ENCODE results near the gene MAPK12. TPM values are rescaled to one million over a fixed set of nuclear protein-coding genes. Genes with fewer than 3 reads are reported as not detected.

The MAPK12 gene
- total RNA-seq, 1 donor, result 28.0 TPM

DNA sequence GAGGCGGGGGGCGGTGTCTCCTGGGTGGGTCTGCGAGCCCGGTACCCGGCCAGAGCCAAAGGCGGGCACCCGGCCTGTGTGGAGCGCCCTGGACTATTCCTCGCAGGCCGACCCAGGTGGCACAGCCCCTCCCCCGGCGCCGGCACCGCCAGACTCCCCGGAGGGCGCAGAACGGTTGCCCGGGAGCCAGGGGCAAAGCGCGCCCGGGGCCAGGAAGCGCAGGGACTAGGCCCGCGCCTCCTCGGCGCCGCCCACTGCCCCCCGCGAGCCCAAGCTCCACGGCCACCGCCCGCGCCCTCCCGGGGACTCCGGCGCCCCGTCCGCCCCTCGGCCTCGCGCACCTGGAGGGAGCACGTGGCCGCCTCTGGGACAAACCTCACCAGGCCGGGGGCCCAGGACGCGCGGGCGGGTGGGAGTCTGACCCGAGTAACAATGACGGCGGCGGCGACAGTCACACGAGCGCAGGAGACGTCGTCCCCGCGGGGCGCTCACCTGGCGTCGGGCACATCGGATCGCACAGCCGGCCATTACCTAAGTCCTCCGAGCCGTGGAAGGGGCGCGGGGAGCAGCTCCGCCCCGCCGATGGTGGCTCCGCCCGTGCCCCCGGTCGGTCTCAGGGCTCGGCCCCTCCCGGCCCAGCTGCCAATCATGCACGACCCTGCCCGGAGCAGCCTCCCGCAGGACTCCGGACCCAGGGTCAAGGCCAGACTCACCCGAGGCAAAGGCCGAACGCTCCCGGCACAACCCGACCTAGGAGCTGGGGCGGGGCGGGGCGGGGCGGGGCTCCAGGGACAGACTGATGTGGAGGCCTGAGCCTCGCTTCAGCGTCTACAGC, 38.5 kb upstream of the MAPK12 start:
- DNase-seq (ENCODE audit: low read depth), result no peak
- peak overlapping the region; percentile 17 for H3K4me3 ChIP-seq (ENCODE audit: low read depth, low read length)
- TF ChIP-seq, protein P1, sequence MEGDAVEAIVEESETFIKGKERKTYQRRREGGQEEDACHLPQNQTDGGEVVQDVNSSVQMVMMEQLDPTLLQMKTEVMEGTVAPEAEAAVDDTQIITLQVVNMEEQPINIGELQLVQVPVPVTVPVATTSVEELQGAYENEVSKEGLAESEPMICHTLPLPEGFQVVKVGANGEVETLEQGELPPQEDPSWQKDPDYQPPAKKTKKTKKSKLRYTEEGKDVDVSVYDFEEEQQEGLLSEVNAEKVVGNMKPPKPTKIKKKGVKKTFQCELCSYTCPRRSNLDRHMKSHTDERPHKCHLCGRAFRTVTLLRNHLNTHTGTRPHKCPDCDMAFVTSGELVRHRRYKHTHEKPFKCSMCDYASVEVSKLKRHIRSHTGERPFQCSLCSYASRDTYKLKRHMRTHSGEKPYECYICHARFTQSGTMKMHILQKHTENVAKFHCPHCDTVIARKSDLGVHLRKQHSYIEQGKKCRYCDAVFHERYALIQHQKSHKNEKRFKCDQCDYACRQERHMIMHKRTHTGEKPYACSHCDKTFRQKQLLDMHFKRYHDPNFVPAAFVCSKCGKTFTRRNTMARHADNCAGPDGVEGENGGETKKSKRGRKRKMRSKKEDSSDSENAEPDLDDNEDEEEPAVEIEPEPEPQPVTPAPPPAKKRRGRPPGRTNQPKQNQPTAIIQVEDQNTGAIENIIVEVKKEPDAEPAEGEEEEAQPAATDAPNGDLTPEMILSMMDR (IDR thresholded peaks at IDR 0.05; ENCODE audit: insufficient read depth, low read length), result no peak

DNA sequence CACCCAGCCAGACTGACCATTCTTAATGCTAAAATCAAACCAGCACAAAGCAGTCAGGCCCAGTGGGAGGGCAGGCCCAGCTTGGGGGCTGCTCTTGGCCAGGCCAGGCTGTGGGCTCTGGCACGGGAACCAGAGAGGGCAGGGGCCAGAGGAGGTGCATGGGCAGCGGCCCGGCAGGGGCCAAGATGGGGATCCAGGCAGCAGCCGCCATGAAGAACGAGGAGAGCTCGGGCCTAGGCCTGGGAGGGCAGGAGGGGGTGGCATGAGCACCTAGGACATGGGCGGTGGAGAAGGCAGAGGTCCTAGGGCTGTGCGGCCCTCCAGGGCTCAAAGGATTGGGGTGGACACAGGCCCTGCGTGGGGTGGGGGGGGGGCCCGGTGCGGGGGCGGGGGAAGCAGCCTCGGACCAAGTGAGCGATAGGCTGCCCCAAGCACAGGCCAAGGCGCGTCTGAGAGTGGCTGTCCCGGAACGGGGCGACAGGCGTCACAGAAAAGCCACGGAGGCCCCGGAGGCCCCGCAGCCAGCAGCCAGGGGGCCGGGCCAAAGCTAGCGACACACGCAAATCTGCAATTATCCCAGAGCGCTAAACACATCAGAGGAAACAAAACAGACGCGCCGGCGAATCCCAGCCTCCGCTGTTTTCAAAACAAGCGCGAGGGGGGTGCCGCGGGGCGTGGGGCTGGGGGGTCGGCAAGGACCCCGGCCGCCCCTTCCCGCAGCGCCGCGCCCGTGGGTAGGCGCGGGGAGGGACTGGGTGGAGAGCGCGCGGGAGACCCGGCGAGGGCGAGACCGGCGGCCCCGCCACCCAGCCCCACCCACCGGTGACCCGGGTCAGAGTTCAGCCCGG, 37.7 kb upstream of the MAPK12 start:
- no peak overlapping the region for H3K4me3 ChIP-seq (ENCODE audit: low read depth, low read length)
- no peak for DNase-seq (ENCODE audit: low read depth)

DNA sequence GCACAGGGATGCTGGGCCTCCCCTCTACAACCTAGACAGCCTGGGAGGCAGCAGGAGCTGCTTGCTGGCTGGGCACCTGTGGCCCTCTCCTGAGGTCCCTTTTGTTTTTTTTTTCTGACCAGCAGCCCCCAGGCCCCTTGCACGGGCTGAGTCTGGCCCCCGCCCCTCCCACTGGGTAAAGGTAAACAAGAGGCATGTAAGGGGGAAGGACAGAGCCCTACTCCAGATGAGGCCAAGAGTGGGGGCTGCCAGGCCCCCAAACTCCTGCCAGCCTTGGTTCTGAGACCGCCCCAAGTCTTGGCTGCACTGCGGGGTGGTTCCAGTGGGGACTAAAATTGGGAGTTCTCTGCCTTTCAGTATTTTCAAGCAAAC, 36.8 kb upstream of the MAPK12 start:
- H3K4me3 ChIP-seq (ENCODE audit: low read depth, low read length), result no peak overlapping the region
- TF ChIP-seq, protein P1 (IDR thresholded peaks at IDR 0.05; ENCODE audit: insufficient read depth, low read length), result no peak
- no peak for DNase-seq (ENCODE audit: low read depth)

More for the DNA sequence above, 37.7 kb upstream of the MAPK12 start:
- TF ChIP-seq, protein P1 (IDR thresholded peaks at IDR 0.05; ENCODE audit: insufficient read depth, low read length), result no peak

DNA sequence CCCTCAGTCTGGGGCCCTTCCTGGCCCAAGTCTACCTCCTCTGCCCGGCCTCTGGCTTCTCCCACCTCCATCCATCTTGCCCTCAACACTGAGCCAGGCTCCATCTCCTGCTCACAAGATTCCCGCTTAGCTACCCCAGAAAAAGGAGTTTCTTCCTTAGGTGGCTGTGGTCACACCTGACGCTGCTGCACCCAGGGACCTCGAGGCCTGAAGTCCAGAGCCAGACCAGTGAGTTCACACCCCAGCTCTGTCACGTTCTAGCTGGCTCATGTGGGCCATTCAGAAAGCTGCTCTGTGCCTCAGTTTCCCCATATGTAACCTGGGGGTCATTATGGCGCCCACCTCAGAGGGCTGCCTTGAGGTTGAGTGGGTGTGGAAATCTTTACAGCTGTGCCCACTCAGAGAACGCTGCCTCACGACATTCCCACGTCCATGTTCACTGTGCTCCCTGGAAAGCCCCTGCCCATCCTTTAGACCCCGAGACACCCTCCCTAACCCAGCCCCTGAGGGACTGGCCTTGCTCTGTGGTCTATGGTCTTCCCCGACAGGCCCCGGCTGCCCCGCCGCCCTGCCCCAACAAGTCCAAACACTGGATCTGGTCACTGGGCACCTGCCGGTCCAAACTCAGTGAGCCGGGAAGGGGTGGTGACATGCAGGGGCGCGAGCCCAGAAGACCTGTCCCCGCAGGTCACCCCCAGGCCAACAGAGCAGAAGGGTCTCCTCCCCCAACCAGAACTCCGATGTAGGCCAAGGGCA, 36.2 kb upstream of the MAPK12 start:
- no peak overlapping the region for H3K4me3 ChIP-seq (ENCODE audit: low read depth, low read length)
- TF ChIP-seq, protein P1 (IDR thresholded peaks at IDR 0.05; ENCODE audit: insufficient read depth, low read length), result no peak
- DNase-seq (ENCODE audit: low read depth), result no peak

DNA sequence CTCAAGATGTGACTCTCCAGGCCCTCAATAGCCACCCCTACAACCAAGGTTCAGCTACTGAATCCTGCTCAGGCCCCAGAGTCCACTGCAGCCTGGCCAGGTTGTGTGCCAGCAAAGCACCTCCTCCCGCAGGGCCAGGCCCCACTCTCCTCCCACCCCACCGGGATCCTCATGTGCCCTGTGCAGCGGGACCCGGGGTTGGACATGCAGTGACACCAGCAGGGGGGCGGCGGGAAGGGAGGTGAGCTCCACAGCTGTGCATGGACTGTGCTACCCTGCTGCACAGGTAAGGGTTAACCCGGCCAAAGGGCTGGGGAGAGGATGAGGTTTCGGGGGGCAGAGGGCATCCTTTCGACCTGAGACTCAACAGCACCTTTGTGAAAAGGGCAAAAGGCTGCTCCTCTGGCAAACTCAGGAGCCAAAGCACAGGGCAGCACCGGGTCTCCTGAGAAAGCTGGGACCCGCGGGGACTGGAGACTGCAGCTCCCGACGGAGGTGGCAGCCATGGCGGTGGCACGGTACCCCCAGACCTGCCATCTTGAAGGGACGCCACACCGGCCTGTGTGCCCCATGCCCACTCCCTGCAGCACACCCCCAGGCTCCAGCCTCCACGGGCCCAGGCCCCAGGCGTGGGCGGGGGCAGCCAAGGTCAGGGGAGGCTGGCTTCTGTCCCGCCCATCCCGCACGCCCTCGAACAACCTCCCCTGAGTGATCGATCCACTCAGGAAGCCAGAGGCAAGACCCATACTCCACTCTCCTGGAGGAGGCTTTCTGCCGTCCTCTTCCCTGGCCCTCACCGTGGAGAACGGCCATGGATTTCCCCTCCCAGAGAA, 35.4 kb upstream of the MAPK12 start:
- no peak for DNase-seq (ENCODE audit: low read depth)
- TF ChIP-seq, protein P1 (IDR thresholded peaks at IDR 0.05; ENCODE audit: insufficient read depth, low read length), result no peak
- no peak overlapping the region for H3K4me3 ChIP-seq (ENCODE audit: low read depth, low read length)

DNA sequence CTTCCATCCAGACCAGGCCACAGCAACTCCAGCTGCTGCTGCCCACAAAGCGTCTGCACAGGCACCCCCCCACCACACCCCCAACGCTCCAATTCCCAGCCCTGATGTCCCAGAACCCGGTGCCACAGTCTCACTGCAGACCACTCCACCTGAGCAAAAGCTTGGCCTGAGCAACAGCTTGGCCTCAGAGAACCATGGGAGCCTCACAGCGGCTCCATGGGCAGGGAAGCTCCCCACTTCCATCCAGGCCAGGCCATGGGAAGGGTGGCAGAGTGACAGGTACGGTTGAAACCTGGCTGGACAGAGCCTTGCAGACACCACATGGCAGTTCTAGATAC, 32.8 kb upstream of the MAPK12 start:
- TF ChIP-seq, protein P1 (IDR thresholded peaks at IDR 0.05; ENCODE audit: insufficient read depth, low read length), result no peak
- DNase-seq (ENCODE audit: low read depth), result no peak
- H3K4me3 ChIP-seq (ENCODE audit: low read depth, low read length), result no peak overlapping the region
